Activated T-cell treated with anti-CD3 and anti-CD28 coated beads for 48 hours (primary cell): ENCODE data around the gene ERLIN1.

ENCODE experiments used
- DNase-seq: peaks from one replicate; pipeline ENCODE4 v3.0.0-alpha.2; 2020; ENCODE audit warnings: low read depth

Gene ERLIN1

DNA sequence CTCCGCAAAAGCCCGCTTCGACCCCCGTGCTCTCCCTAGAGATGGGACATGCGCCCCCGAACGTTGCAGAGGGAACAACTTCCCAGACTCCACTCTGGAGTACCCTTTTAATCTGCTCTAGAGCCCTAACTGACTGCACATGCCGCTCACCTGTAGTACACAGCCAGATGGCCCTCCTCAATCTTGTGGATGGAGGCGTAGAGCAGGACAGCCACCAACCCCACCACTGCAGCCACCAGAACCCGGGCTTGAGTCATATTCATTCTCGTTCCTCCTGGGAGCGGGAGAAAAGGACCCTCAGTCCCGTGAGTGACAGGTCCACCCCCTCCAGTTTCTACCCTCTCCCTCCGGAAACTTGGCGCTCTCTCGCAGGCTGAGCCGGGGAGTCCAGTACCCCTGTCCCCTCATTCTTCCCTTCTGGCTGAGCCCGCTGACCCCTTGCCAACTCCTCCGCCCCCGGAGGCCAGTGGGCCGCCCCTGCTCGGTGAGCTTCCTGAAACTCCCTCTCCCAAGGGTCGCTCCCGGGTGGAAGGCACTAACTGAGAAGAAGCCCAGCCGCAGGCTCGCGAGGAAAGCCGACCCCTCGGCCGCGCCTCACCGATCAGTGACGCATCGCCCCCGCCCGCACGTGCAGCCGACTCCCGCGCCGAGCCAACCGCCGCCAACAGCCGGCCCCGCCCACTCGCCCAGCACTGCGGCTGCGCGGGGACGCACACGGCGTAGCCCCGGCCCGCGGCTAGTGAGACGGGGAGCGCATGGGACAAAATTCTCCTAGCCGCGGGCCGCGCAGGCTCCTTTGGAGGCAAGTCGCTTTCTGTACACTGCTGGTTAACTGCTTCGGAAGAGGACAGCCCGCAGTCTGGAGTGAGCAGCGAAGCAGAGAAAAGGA is at the start of gene ERLIN1:
TSS of gene ERLIN1 (minus strand) at position 666 of the 889 bp plus-strand sequence. CDS start at position 263, 403 bp downstream.
- DNase-seq, result peak; percentile 96

DNA sequence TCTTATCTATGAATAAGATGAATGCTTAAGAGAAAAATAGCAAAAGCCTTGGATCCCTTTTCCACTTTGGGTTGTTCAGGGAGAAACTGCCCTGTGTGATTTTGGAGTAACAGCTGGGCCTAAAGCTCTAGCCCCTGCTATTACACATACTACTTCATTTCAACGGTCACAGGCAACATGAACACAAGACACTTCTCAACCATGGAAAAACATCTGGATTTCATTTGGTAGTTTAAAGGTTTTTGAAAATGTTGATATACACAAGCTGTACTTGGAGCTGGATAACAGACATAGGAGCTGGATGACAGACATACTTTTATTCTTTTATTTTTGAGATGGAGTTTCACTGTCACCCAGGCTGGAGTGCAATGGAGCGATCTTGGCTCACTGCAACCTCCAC is 46.3 kb upstream of the ERLIN1 start:
- no peak for DNase-seq

DNA sequence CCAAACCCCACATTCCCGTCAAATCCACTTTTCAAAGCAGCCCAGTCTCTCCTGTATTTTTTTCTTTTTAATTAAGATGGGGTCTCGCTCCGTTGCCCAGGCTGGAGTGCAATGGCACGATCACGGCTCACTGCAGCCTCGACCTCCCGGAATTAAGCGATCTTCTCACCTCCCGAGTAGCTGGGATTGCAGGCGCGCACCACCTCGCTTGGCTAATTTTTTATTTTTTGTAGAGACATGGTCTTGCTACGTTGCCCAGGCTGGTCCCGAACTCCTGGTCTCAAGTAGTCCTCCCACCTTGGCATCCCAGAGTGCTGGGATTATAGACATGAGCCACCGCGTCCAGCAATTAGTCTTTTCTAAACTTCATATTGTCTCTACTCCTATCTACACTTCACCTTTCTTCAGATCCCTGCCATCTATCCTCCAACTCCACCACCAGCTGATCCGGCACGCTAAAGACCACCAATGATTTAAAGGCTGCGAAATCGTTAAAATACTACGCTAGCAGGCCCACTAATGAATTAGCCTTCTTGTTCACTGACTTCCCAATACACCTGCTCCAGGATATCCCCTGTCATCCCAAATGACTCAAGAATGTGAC is 44.1 kb upstream of the ERLIN1 start:
- DNase-seq, result no peak

DNA sequence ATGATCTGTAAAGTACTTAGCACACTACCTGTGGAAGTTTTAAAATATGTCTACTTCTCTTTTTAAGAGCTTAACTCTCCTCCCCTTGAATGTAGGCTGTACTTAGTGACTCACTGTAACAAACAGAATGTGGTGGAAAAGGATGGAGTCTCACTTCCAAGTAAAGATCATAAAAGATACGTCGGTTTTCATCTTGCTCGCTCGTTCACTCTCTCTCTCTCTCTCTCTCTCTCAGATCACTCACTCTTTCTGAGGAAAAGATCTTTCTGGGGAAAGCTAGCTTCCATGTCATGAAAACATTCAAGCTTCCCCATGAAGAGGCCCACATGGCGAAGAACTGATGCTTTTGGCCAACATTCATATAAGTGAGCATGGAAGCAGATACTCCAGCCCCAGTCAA is 38.0 kb upstream of the ERLIN1 start:
- no peak for DNase-seq

DNA sequence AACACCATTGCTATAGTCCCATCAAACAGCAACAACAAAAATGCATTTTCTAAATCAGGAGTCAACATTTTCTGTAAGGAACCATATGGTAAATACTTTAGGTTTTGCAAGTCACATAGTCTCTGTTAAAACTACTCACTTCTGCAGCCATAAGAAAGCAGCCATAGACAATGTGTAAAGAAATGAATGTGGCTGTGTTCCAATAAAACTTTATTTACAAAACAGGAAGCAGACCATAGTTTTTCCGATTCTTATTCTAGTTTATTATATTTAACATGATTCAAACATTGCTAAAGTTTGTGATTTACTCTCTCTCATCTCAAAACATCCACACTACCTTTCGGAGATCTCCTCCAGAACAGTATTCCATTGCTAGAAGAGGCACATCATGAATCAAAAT is 36.7 kb upstream of the ERLIN1 start:
- DNase-seq, result no peak

DNA sequence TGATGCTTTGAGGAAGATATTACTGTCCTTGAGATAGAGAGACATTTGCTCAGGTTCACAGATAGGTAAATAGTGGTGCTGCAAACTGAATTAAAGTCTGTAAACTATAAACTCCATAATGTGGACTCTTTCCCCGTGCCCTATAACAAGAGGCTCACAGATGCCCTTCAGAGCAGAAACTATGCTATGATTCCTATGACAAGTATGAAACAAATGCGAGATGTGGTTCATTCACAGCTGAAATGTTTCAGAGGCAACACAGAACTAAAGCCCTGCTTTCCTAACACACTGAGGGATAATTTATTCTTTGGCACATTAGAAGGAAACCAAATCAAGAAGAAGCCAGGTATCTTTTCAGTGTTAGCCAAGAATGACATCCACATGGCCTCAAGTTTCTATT is 30.2 kb upstream of the ERLIN1 start:
- no peak for DNase-seq

DNA sequence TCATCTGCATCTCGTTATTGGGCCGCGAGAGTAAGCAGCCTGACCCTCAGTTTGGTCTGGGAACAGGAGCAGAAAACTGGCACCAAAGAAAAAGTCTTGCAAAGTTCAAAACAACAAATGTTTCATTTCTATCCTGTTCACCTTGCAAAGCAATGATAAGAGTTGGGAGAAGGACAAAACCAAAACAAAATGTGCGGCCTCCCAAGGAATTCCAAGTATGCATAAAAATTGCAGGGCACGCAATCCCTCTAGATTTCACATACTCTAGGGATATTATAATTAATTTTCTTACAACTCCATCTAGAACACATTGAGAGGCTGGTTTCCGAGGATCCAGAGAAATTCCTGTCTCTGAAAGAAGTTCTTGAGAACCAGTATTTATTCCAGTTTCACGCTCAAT is 23.5 kb upstream of the ERLIN1 start:
- no peak for DNase-seq

DNA sequence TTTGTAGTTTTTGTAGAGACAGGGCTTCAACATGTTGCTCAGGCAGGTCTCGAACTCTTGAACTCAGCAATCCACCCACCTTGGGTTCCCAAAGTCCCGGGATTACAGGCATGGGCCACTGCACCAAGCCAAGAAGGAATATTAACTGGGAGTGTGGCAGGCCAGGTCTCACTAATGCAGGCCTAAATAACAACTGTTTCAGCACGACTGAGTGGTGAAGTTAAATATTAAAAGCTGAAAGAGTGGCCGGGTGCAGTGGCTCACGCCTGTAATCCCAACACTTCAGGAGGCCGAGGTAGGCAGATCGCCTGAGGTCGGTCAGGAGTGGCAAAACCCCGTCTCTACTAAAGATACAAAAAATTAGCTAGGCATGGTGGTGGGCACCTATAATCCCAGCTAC is 22.4 kb upstream of the ERLIN1 start:
- no peak for DNase-seq

DNA sequence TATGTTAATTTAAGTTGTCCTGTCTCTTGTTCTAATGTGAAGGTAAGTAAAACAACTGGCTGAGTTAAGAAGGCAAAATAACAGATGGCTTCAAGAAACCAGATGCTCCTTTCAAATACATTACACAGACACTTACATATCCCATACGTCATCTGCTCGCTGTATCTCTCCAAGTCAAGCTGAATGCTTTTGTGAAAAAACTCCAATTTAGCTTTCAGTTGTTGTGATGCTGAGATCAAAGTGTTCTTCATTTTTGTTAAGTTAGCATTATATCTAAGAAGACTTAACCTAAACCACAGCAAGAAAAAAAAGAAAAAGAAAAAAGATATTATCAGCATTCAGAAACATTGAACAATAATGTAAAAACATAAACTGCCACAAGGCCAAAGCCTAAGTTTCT is 18.5 kb upstream of the ERLIN1 start:
- no peak for DNase-seq

DNA sequence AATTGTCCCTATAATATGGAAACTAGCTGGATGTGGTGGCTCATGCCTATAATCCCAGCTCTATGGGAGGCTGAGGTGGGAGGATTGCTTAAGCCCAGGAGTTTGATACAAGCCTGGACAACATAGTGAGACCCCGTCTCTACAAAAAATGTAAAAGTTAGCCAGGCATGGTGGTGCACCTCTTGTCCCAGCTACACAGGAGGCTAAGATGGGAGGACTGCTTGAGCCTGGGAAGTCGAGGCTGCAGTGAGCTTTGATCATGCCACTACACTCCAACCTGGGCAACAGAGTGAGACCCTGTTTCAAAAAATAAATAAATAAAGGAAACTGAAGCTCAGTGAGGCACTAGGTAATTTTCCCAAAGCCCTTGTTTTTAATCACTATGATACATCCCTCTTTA is 15.7 kb upstream of the ERLIN1 start:
- DNase-seq, result no peak

DNA sequence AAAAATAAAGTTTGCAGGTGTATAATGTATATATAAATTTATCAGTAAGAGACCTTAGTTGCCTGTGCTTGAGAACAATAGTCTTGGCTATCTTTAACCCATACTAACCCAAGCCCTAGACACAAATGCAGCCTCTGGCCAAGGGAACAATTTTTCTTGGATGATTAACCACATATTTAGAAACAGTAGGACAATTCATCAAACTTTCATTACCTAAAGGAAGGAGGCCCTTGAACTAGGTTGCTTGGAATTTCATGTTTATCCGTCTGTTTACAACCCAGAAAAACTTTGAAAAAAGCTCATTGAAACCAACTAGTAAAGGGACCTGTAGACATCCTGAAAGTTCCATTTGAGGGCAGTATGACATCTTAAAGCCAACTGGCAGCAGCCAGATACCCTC is 8.9 kb upstream of the ERLIN1 start:
- no peak for DNase-seq

DNA sequence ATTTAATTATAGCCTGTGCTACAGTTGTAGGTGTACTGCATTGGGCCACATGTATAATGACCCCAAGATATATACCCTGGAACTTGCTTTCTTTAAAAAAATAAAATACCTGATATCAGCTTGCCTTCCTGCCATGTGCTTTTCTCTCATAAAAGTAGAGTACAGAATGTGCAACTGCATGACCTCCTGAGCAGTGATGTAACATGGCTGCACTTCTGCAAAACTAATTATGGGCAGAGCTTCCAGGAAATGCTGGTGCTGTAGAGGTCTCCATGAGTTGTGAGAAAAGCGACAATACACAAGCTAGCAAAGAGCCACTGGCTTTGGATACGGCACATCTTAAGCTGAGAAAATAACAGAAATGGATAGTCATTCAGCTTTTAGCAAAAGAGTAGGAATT is 6.5 kb upstream of the ERLIN1 start:
- DNase-seq, result no peak

DNA sequence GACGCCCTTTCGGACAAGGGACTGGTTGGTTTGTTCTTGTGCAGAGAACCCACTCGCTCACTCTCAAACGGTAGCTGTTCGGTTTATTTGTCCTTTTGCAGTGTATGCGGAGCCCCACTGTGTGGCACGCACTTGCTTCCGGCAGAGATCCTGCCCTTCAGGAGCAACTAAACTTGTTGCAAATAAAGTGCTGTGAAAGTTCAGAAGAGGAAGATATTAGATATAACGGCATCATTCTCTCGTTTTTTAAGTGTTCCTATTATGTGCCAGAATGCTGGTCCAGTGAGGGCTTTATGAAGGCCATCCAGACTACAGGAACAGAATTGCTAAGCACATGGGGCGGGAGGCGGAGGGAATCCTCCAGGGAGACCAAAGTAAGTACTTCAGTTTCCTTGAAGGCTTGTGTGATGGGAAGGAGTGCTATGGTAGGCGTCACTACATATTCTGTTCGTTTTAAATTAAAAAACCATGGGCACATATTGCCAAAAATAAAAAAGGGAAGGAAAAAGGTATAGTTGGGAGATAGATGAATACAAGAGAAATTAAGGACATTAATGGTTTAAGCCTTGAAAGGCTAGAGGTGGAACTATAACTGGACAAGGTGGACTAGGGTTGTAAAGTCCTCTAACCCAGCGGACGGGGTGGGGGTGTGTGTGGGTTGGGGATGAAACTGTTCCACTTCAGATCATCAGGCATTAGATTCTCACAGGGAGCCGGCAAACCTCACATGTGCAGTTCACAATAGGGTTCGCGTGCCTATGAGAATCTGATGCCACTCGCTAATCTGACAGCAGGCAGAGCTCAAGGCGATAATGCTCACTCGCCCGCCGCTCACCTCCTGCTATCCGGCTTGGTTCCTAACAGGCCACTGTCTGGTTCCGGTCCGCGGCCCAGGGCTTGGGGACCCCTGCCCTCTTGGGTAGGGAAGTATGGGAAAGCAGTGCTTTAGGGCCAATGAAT is 704 bp upstream of the ERLIN1 start:
- peak; percentile 7 for DNase-seq

DNA sequence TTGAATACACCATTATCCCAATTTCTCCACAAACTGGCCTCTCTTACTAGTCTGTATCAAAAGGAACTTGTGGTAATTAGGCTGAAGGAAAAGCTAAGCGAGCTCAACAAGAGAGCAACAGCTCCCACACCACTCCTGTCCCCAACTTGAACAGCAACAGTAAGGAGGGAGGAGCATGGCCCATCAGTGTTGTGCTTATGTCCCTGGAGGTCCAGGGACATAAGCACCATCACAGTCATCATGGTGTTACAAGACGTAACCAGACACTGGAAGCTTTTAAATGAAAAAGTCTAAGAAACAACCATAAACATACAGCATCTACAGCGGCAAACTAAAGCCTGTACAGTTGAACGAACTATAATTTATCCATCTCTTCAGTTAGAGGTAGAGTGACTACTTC is 989 bp downstream of the ERLIN1 start:
- no peak for DNase-seq

DNA sequence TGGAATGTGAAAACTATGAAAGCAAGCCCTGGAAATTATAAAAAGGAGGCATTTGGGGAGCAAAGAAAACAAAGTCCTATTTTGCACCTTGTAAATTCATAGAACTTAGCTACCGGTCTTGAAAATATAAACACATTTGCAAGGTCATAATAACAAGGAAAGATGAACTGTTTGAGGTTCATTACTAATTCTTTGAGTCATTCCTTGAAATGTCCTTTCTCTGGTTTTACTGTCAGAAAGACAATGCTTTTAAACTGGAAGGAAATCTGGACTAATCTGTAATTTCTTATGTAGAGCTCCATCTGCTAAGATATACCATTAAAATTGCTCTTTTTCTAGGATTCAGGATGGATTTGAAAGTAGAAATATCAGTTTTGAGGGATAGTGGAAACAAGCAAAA is 1.4 kb downstream of the ERLIN1 start:
- no peak for DNase-seq

DNA sequence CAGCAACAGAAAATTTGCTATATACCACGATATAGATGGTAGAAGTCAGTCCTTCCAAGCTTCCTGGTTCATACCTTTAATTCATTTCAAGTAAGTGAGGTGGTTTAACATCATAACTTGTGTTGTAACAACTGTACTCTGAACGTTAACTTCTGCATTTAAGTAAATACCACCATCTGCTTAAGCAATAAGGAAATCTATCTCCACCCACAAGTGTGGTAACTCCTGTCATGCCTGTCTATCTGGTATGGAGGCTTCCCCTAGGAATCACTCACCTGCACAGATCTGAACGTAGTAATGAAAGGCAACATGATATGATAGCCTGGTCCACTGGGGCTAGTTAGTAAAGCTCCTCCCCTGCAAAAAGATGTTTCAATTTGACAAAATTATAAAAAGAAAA is 2.3 kb downstream of the ERLIN1 start:
- DNase-seq, result no peak

DNA sequence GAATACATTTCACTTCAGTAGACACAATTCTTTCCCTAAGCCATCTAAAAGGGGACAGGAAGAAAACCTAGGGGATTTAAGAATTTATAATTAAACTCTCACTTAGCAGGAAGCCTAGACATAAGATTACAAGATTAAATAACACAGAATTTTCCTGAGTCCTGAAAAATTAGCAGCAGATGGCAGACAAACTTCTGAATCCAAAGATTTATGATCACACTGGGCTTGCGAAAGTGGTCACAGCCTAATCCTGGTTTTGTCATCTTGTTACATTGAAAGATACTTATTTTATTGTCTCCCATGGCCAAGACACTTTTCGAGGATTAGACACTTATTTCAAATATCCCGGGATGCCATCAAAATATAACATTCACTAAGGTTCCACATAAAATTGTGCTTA is 2.9 kb downstream of the ERLIN1 start:
- DNase-seq, result no peak

DNA sequence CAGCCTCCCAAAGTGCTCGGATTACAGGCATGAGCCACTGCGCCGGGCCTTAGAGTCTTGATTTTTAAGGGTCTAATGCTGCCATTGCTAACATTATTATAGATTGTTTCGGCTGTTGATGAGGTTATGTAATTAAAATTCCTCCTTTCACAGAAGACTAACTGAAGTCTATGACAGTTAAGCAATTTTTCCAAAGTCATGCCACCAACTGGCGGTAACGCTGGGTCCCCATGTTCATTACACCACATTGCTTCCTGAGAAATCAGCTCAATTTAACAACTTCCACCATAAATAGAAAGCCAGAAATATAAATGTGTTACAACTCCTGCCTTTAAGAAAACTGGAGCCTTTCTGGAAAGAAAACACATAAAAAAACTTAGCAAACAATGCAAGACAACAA is 3.5 kb downstream of the ERLIN1 start:
- no peak for DNase-seq

DNA sequence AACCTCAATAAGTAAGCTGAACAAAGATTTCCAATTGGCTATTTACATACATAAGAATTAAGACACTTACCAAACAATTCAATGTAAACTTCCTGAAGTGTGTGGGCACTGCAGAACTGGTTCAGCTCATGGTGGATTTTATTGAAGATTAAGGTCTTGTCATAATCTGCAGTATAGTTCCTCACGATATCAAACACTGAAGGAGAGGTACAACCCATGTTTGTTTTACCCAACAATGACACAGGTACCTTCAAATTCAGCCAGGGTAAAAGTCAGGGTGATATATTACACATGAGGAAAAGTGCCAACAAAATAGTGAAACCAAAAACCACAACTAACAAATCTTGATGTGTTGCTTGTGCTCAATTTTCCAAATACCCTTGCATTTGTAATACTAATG is 10.0 kb downstream of the ERLIN1 start:
- DNase-seq, result no peak

DNA sequence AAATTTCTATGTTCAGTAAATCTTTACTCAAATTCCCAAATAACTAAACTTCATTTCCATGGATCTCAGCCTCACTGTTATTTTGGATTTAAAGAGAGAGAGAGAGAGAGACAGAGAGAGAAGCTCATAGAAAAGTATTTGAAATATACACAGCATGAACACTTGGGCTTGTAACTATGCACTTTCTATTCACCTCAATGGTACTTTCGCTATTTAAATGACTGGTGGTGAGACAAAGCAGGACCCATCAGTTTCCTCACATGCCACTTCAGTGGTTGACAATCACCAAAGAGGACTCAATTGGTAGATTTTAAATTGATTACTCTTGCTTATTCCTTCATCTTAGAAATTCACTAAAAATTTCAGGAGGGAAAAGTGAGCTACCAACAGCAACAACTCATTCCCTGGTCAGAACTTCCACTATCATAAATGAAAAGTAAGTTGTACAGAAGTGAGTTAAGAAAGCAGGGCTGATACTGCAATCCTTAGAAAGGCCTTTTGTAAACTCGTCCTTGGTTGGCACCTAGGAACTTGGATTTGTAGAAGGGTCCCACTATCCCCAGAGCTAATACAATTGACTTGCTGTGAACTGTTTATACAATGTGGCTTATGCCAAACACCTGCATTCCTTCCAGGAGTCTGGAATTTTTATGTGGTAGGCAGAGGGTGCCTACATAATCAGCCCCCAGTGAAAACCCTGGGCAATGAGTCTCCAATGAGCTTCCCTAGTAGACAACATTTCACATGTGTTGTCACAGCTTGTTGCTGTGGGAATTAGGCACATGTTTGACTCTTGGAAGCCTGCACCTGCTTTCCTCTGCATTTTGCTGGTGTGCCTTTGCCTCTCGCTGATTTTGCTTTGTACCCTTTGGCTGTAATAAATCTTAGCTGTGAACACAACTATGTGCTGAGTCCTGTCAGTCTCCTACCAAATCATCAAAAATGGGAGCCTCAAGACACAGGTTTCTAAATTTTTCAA is 10.8 kb downstream of the ERLIN1 start:
- no peak for DNase-seq

DNA sequence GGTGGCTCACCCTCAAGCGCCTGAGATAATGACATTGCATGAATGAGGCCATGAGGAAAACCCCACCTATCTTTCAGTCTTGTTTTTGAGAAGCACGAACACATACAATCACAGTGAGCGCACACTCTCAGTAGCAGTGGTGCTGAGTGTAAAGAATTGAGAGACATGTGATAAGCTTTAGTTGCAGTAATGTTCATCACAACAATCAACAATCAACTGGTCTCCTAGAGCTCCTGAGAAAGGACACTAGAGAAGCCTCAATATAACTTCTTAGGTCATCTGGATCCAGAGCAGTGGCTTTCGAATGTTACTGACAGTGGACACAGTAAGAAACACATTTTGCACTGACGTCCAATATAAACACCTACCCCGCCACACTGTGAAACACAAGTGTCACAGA is 12.8 kb downstream of the ERLIN1 start:
- no peak for DNase-seq
